ENCODE data around the gene RBM10. TPM values are rescaled to one million over a fixed set of nuclear protein-coding genes. Genes with fewer than 3 reads are reported as not detected.
A peak's percentile ranks its signal among the peaks of the same experiment; 100 is the strongest.

The RBM10 gene
- total and polyA plus RNA-seq, 2 experiments from 2014 or later = 26.4 to 29.2 TPM

GRCh38 chrX:47164420-47164819 lies 19.4 kb downstream of the RBM10 start:
- Histone ChIP-seq H3K4me1 (ENCODE audit: insufficient read depth) (no peaks in the 10 kb centered on the region), H3K36me3 (replicated peaks; ENCODE audit: insufficient read depth, low read depth) (no peaks in the 10 kb centered on the region), H3K27ac (no peak overlapping the region), H2AFZ (no peak overlapping the region), H4K20me1 (ENCODE audit: insufficient read depth, poor library complexity, severe bottlenecking) (peaks cover 4% of the 10 kb centered on the region), H3K9me3 (ENCODE audit: low read depth) (no peaks in the 10 kb centered on the region), H3K9me2 (replicated peaks; ENCODE audit: insufficient read depth) (no peaks in the 10 kb centered on the region), H3K4me2 (no peak overlapping the region), H3K79me2 (peaks cover 50% of the 10 kb centered on the region), H3K27me3 (no peaks in the 10 kb centered on the region), H3K4me3 (no peak overlapping the region)
- 88% methylated on average over 3 of the region's 3 CpGs for WGBS (ENCODE audit: low lambda C conversion rate, missing lambda C conversion rate)
- no peak for TF ChIP-seq EZH2phosphoT487 (IDR thresholded peaks at IDR 0.05; ENCODE audit: low read depth, severe bottlenecking, unreplicated experiment)
- TF ChIP-seq EZH2 (IDR thresholded peaks at IDR 0.05; ENCODE audit: borderline replicate concordance) = no peak
- TF ChIP-seq CTCF (IDR thresholded peaks at IDR 0.05; ENCODE audit: poor library complexity) = no peak
- no peak for DNase-seq (ENCODE audit: low spot score)

- H3K4me3 ChIP-seq = no peak overlapping the region
- no peaks in the 10 kb centered on the region for H3K27me3 ChIP-seq
- H3K9me2 ChIP-seq (replicated peaks; ENCODE audit: insufficient read depth) = no peaks in the 10 kb centered on the region
- peaks cover 44% of the 10 kb centered on the region for H3K79me2 ChIP-seq
- WGBS (ENCODE audit: low lambda C conversion rate, missing lambda C conversion rate) = 92% methylated on average over 5 of the region's 5 CpGs
- no peaks in the 10 kb centered on the region for H4K20me1 ChIP-seq (ENCODE audit: insufficient read depth, poor library complexity, severe bottlenecking)
- no peak overlapping the region for H3K27ac ChIP-seq
- DNase-seq (ENCODE audit: low spot score) = peak; percentile 2
- H3K9me3 ChIP-seq (ENCODE audit: low read depth) = no peaks in the 10 kb centered on the region
- H3K4me2 ChIP-seq = no peak overlapping the region
- no peaks in the 10 kb centered on the region for H3K36me3 ChIP-seq (replicated peaks; ENCODE audit: insufficient read depth, low read depth)
- no peak overlapping the region for H2AFZ ChIP-seq
- TF ChIP-seq CTCF (IDR thresholded peaks at IDR 0.05; ENCODE audit: poor library complexity) (no peak), EZH2phosphoT487 (IDR thresholded peaks at IDR 0.05; ENCODE audit: low read depth, severe bottlenecking, unreplicated experiment) (no peak), EZH2 (IDR thresholded peaks at IDR 0.05; ENCODE audit: borderline replicate concordance) (no peak)
- no peaks in the 10 kb centered on the region for H3K4me1 ChIP-seq (ENCODE audit: insufficient read depth)
Observed at GRCh38 chrX:47166126-47166525, 21.1 kb downstream of the RBM10 start.

- Histone ChIP-seq H3K27me3 (no peaks in the 10 kb centered on the region), H2AFZ (no peak overlapping the region), H3K4me1 (ENCODE audit: insufficient read depth) (no peaks in the 10 kb centered on the region), H3K9me3 (ENCODE audit: low read depth) (no peaks in the 10 kb centered on the region), H3K9me2 (replicated peaks; ENCODE audit: insufficient read depth) (no peaks in the 10 kb centered on the region), H3K4me2 (no peak overlapping the region), H3K79me2 (peaks cover 28% of the 10 kb centered on the region), H3K27ac (no peak overlapping the region), H4K20me1 (ENCODE audit: insufficient read depth, poor library complexity, severe bottlenecking) (no peaks in the 10 kb centered on the region), H3K36me3 (replicated peaks; ENCODE audit: insufficient read depth, low read depth) (no peaks in the 10 kb centered on the region), H3K4me3 (no peak overlapping the region)
- no peak for DNase-seq (ENCODE audit: low spot score)
- TF ChIP-seq CTCF (IDR thresholded peaks at IDR 0.05; ENCODE audit: poor library complexity) (no peak), EZH2phosphoT487 (IDR thresholded peaks at IDR 0.05; ENCODE audit: low read depth, severe bottlenecking, unreplicated experiment) (no peak), EZH2 (IDR thresholded peaks at IDR 0.05; ENCODE audit: borderline replicate concordance) (no peak)
- WGBS (ENCODE audit: low lambda C conversion rate, missing lambda C conversion rate) = 83% methylated on average over 6 of the region's 6 CpGs
Observed at GRCh38 chrX:47168495-47169073, 23.6 kb downstream of the RBM10 start.

Data from hepatocyte (in vitro differentiated cells).